A673 (cell line): ENCODE results near the gene SHC1. TPM values are rescaled to one million over a fixed set of nuclear protein-coding genes. Genes with fewer than 3 reads are reported as not detected.
"Not testable (repeated sequence)": the region's sequence is repeated elsewhere in the genome, so short reads cannot be mapped to it uniquely, and the experiment has no call there.

Experiments
- BruUV-seq: library from RNA; stranded (reverse); fragments of 400-500 nt; replicated peaks from 2 replicates; lab custom pipeline; 2021; lab: Mats Ljungman, UMichigan
- CTCF ChIA-PET: fragments of 300-600 bp; sonication (Branson Sonifier 250); formaldehyde crosslinking; loops from one replicate; lab custom pipeline; 2022; ENCODE audit warnings: antibody characterized with exemption; lab: Charles Lee
- POLR2A ChIA-PET: fragments of 300-600 bp; sonication (Branson Sonifier 250); formaldehyde crosslinking; loops from one replicate; lab custom pipeline; 2022; ENCODE audit warnings: antibody characterized with exemption; ENCODE audit not compliant: low non-redundant PET; lab: Charles Lee
- DNase-seq: peaks from one replicate; pipeline ENCODE4 v3.0.0-alpha.2; 2015; ENCODE audit warnings: low spot score
- H3K27ac ChIP-seq: fragments of 200-600 bp; sonication (generic); 2 replicates; pipeline ENCODE4 v1.5.1; 2016; ENCODE audit warnings: mixed run types, low read depth, mild to moderate bottlenecking, mixed read lengths, antibody characterized with exemption, low read length; ENCODE audit not compliant: poor library complexity, severe bottlenecking
- H3K27me3 ChIP-seq: fragments of 200-600 bp; sonication (generic); replicated peaks from 2 replicates; pipeline ENCODE4 v1.6.1; 2017; ENCODE audit warnings: mixed run types, low read depth, mild to moderate bottlenecking, mixed read lengths, antibody characterized with exemption, low read length; ENCODE audit not compliant: insufficient read depth, poor library complexity
- H3K36me3 ChIP-seq: fragments of 200-600 bp; sonication (generic); 2 replicates; pipeline ENCODE4 v1.6.1; 2016; ENCODE audit warnings: mixed run types, mild to moderate bottlenecking, mixed read lengths, antibody characterized with exemption, low read length; ENCODE audit not compliant: insufficient read depth, poor library complexity, severe bottlenecking
- H3K4me1 ChIP-seq: fragments of 200-600 bp; sonication (generic); 2 replicates; pipeline ENCODE4 v1.6.1; 2017; ENCODE audit warnings: mixed run types, mild to moderate bottlenecking, mixed read lengths, antibody characterized with exemption, low read length; ENCODE audit not compliant: insufficient read depth, poor library complexity, severe bottlenecking
- H3K4me3 ChIP-seq: fragments of 200-600 bp; sonication (generic); 2 replicates; pipeline ENCODE4 v1.5.1; 2016; ENCODE audit warnings: low read depth, mixed run types, mild to moderate bottlenecking, mixed read lengths, low read length; ENCODE audit not compliant: poor library complexity, severe bottlenecking
- H3K9me3 ChIP-seq: fragments of 200-600 bp; sonication (generic); 2 replicates; pipeline ENCODE4 v1.6.1; 2016; ENCODE audit warnings: mixed run types, low read depth, mild to moderate bottlenecking, mixed read lengths, antibody characterized with exemption, low read length; ENCODE audit not compliant: poor library complexity, severe bottlenecking
- CTCF ChIP-seq: fragments of 300-800, 200-600 bp; sonication (generic); conservative IDR thresholded peaks from 2 replicates; pipeline ENCODE4 v1.5.1; 2017; ENCODE audit warnings: low read depth, mild to moderate bottlenecking, antibody characterized with exemption, low read length, moderate library complexity, mixed read lengths
- EZH2 ChIP-seq: fragments of 200-600 bp; sonication (generic); IDR thresholded peaks from 2 replicates; pipeline ENCODE4 v1.6.1; 2017; ENCODE audit warnings: borderline replicate concordance, low read depth, mild to moderate bottlenecking, mixed read lengths, antibody characterized with exemption, low read length; ENCODE audit not compliant: poor library complexity, severe bottlenecking
- intact Hi-C: fragments of 100-400 bp; cut with micrococcal nuclease; formaldehyde crosslinking; loops from one replicate; pipeline ENCODE4 v1.10.0; 2022; ENCODE audit not compliant: unreplicated experiment
- total RNA-seq: library from RNA; stranded (reverse); gene quantifications from 2 replicates; pipeline ENCODE4 v1.2.3, GENCODE V29; 2021

Gene SHC1
- total RNA-seq, 1 experiment from 2014 or later, result 204 TPM

DNA sequence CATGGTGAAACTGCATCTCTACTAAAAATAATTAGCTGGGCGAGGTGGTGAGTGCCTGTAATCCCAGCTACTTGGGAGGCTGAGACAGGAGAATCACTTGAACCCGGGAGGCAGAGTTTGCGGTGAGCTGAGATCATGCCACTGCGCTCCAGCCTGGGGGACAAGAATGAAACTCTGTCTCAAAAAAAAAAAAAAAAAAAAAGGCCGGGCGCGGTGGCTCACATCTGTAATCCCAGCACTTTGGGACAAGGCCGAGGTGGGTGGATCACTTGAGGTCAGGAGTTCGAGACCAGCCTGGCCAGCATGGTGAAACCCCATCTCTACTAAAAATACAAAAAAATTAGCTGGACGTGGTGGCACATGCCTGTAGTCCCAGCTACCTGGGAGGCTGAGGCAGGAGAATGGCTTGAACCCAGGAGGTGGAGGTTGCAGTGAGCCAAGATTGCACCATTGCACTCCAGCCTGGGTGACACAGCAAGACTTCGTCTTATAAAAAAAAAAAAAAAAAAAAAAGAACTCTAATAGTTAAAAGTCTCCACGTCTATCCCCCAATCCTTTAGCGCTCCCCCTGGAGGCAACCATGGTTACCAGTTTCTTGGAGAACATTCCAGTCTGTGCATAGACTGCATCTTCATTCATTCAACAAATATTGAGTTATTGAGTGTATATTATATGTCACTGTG is 24.9 kb upstream of the SHC1 start:
- H3K4me3 ChIP-seq, H3K9me3 ChIP-seq, H3K36me3 ChIP-seq, BruUV-seq, H3K4me1 ChIP-seq, POLR2A ChIA-PET, H3K27me3 ChIP-seq: not testable (repeated sequence)
- peak; percentile 64 for TF ChIP-seq CTCF
- CTCF ChIA-PET, result interaction anchor here (0.6 to 1.2 kb wide), 7 partner anchors 13 to 621 kb away, joined by 3 to 11 read pairs (median 5); partner anchors contain the start of gene FLAD1
- peak; percentile 88 for DNase-seq
- intact Hi-C loops, result loop anchor here (5.0 kb wide), 1 partner anchor 33 kb away; the partner anchor contains the start of gene PYGO2
- H3K27ac ChIP-seq, result peak overlapping the region; percentile 63

GRCh38 chr1:154994591-154994990 is 24.0 kb upstream of the SHC1 start:
- no peak for TF ChIP-seq CTCF
- TF ChIP-seq EZH2, result no peak
- H3K4me1 ChIP-seq, result peaks cover under 1% of the 10 kb centered on the region
- no peaks in the 10 kb centered on the region for H3K9me3 ChIP-seq
- intact Hi-C loops, result no loop called here
- H3K4me3 ChIP-seq, result no peak overlapping the region
- no peak for DNase-seq
- no peaks in the 10 kb centered on the region for H3K27me3 ChIP-seq
- H3K36me3 ChIP-seq, result peaks cover 11% of the 10 kb centered on the region
- no TSS peak for BruUV-seq
- CTCF ChIA-PET, result interaction anchor here (0.6 to 1.2 kb wide), 4 partner anchors 12 to 25 kb away, joined by 3 to 9 read pairs (median 4); partner anchors contain the start of gene FLAD1
- POLR2A ChIA-PET, result no interaction called here
- peak overlapping the region; percentile 63 for H3K27ac ChIP-seq

- Histone ChIP-seq H3K27me3 (no peaks in the 10 kb centered on the region), H3K4me3 (no peak overlapping the region), H3K36me3 (peaks cover 14% of the 10 kb centered on the region), H3K9me3 (no peaks in the 10 kb centered on the region), H3K4me1 (no peaks in the 10 kb centered on the region), H3K27ac (peak overlapping the region; percentile 63)
- DNase-seq, result no peak
- ChIA-PET POLR2A (no interaction called here), CTCF (interaction anchor here (0.9 to 1.2 kb wide), 2 partner anchors 21 to 23 kb away, joined by 3 to 4 read pairs; no protein-coding TSS in a partner anchor)
- BruUV-seq, result no TSS peak
- intact Hi-C loops, result no loop called here
- no peak for TF ChIP-seq CTCF
- no peak for TF ChIP-seq EZH2
Measured at GRCh38 chr1:154994269-154994587, 23.7 kb upstream of the SHC1 start.
